Adipose tissue (tissue), 3 donors: ENCODE measurements around the gene GALC. TPM values are rescaled to one million over a fixed set of nuclear protein-coding genes. Genes with fewer than 3 reads are reported as not detected.

Source experiments
- H3K27ac ChIP-seq: one replicate; pipeline ENCODE4 v1.5.1; 2013; ENCODE audit warnings: low read depth, low read length
- WGBS, 3 donors: extraction: QIAGEN DNeasy Blood & Tissue Kit; methylation state at CpG; one replicate each; pipeline ENCODE4 v1.1.7; 2013; 5-methylcytosine and 5-hydroxymethylcytosine counted together
- polyA plus RNA-seq, 3 donors: library from polyadenylated mRNA; stranded (reverse); fragments of 200-250 nt; gene quantifications; one replicate each; pipeline ENCODE4 v1.2.3, GENCODE V29; 2013
- donor health status: healthy with polysubstance abuse.
- donor health status: Bipolar disorder and iron deficiency.
- donor health status: healthy.

The GALC gene
- polyA plus RNA-seq, 3 donors = 7.5 to 11.2 (median 8.3) TPM

GRCh38 chr14:87901236-87901635, 91.7 kb downstream of the GALC start:
- no peak overlapping the region for H3K27ac ChIP-seq
- whole genome bisulfite sequencing, 3 donors = 64 to 76% (median 66%) methylated on average over 3 of the region's 3 CpGs

- H3K27ac ChIP-seq = no peak overlapping the region
Observed at GRCh38 chr14:87899228-87899627, 93.8 kb downstream of the GALC start.

GRCh38 chr14:87898301-87898700, 94.7 kb downstream of the GALC start:
- no peak overlapping the region for H3K27ac ChIP-seq
- 74 to 85% (median 79%) methylated on average over 3 of the region's 3 CpGs for WGBS, 3 donors

GRCh38 chr14:87896393-87897380, 96.3 kb downstream of the GALC start:
- WGBS, 3 donors = 46 to 62% (median 55%) methylated on average over 9 of the region's 9 CpGs
- no peak overlapping the region for H3K27ac ChIP-seq

- H3K27ac ChIP-seq = no peak overlapping the region
- 65 to 77% (median 77%) methylated on average over 6 of the region's 6 CpGs for WGBS, 3 donors
Observed at GRCh38 chr14:87894920-87895319, 98.1 kb downstream of the GALC start.

GRCh38 chr14:87892763-87893162, 100.2 kb downstream of the GALC start:
- H3K27ac ChIP-seq = no peak overlapping the region
- WGBS, 3 donors = 76 to 87% (median 83%) methylated on average over 2 of the region's 2 CpGs

GRCh38 chr14:87888136-87888999, 104.6 kb downstream of the GALC start:
- H3K27ac ChIP-seq = no peak overlapping the region

GRCh38 chr14:87883750-87884149, 109.2 kb downstream of the GALC start:
- whole genome bisulfite sequencing, 3 donors = 84 to 96% (median 93%) methylated on average over 1 of the region's 1 CpG

More at GRCh38 chr14:87888136-87888999, 104.6 kb downstream of the GALC start:
- 70 to 73% (median 72%) methylated on average over 20 of the region's 20 CpGs for WGBS, 3 donors

More at GRCh38 chr14:87883750-87884149, 109.2 kb downstream of the GALC start:
- no peak overlapping the region for H3K27ac ChIP-seq

Other genes starting within 250 kb of the GALC start
- under 1 TPM; 0.22 to 0.95 (median 0.56) TPM for gene GPR65, start 12.0 kb upstream of the GALC start, polyA plus RNA-seq